H9 (cell line): ENCODE data around the gene S100A6. TPM values are rescaled to one million over a fixed set of nuclear protein-coding genes. Genes with fewer than 3 reads are reported as not detected.

Experiments used
- DNase-seq: peaks from one replicate; pipeline ENCODE4 v3.0.0-alpha.2; 2017
- H2AFZ ChIP-seq: one replicate; pipeline ENCODE4 v1.6.1; 2013; ENCODE audit warnings: mild to moderate bottlenecking, low read length, control low read depth, moderate library complexity
- H2AK5ac ChIP-seq: 2 replicates; pipeline ENCODE4 v1.6.1; 2013; ENCODE audit warnings: low read length, control low read depth, mixed read lengths; ENCODE audit not compliant: insufficient read length
- H2BK120ac ChIP-seq: one replicate; pipeline ENCODE4 v1.6.1; 2013; ENCODE audit warnings: low read depth, mild to moderate bottlenecking, low read length, control low read depth, inconsistent platforms; ENCODE audit not compliant: poor library complexity, severe bottlenecking
- H2BK12ac ChIP-seq: 2 replicates; pipeline ENCODE4 v1.6.1; 2013; ENCODE audit warnings: low read length, control low read depth, mixed read lengths, low read depth; ENCODE audit not compliant: insufficient read length
- H2BK15ac ChIP-seq: 2 replicates; pipeline ENCODE4 v1.6.1; 2013; ENCODE audit warnings: low read depth, low read length, control low read depth
- H2BK20ac ChIP-seq: one replicate; pipeline ENCODE4 v1.6.1; 2013; ENCODE audit warnings: low read depth, mild to moderate bottlenecking, low read length, control low read depth, inconsistent platforms; ENCODE audit not compliant: poor library complexity, severe bottlenecking
- H2BK5ac ChIP-seq: 2 replicates; pipeline ENCODE4 v1.6.1; 2013; ENCODE audit warnings: low read length, control low read depth, mixed read lengths; ENCODE audit not compliant: insufficient read length
- H3K14ac ChIP-seq: 2 replicates; pipeline ENCODE4 v1.6.1; 2013; ENCODE audit warnings: low read length, control low read depth; ENCODE audit not compliant: insufficient read depth
- H3K18ac ChIP-seq: 2 replicates; pipeline ENCODE4 v1.6.1; 2013; ENCODE audit warnings: low read depth, mild to moderate bottlenecking, mixed read lengths, low read length, control low read depth; ENCODE audit not compliant: insufficient read length
- H3K23ac ChIP-seq: 2 replicates; pipeline ENCODE4 v1.6.1; 2013; ENCODE audit warnings: low read length, control low read depth, mixed read lengths, low read depth; ENCODE audit not compliant: insufficient read length
- H3K23me2 ChIP-seq: 2 replicates; pipeline ENCODE4 v1.6.1; 2013; ENCODE audit warnings: low read depth, mild to moderate bottlenecking, mixed read lengths, low read length, control low read depth; ENCODE audit not compliant: insufficient read length, poor library complexity, severe bottlenecking
- H3K27ac ChIP-seq: 2 replicates; pipeline ENCODE4 v1.5.1; 2013; ENCODE audit warnings: low read length, control low read depth, mixed read lengths, low read depth; ENCODE audit not compliant: insufficient read length
- H3K27me3 ChIP-seq: 2 replicates; pipeline ENCODE4 v1.6.1; 2013; ENCODE audit warnings: low read length, control low read depth, inconsistent platforms; ENCODE audit not compliant: insufficient read depth
- H3K4ac ChIP-seq: 2 replicates; pipeline ENCODE4 v1.6.1; 2013; ENCODE audit warnings: low read depth, mild to moderate bottlenecking, control low read depth, inconsistent platforms, low read length, moderate library complexity
- H3K4me1 ChIP-seq: 2 replicates; pipeline ENCODE4 v1.6.1; 2013; ENCODE audit warnings: low read length, control low read depth, inconsistent platforms; ENCODE audit not compliant: insufficient read depth
- H3K4me2 ChIP-seq: 2 replicates; pipeline ENCODE4 v1.6.1; 2013; ENCODE audit warnings: low read length, control low read depth, mixed read lengths; ENCODE audit not compliant: insufficient read length, insufficient read depth
- H3K56ac ChIP-seq: 2 replicates; pipeline ENCODE4 v1.6.1; 2013; ENCODE audit warnings: low read depth, mild to moderate bottlenecking, mixed read lengths, low read length, control low read depth; ENCODE audit not compliant: insufficient read length
- H3K79me1 ChIP-seq: 2 replicates; pipeline ENCODE4 v1.6.1; 2013; ENCODE audit warnings: low read depth, mild to moderate bottlenecking, moderate library complexity, low read length, control low read depth, inconsistent platforms; ENCODE audit not compliant: insufficient read depth, poor library complexity, severe bottlenecking
- H3K79me2 ChIP-seq: 2 replicates; pipeline ENCODE4 v1.6.1; 2013; ENCODE audit warnings: low read length, control low read depth, inconsistent platforms; ENCODE audit not compliant: insufficient read depth
- H3K9ac ChIP-seq: 2 replicates; pipeline ENCODE4 v1.6.1; 2013; ENCODE audit warnings: low read length, control low read depth, mixed read lengths; ENCODE audit not compliant: insufficient read length; ENCODE audit errors: extremely low read depth
- H3K9me3 ChIP-seq: one replicate; pipeline ENCODE4 v1.6.1; 2013; ENCODE audit warnings: low read depth, low read length, inconsistent platforms; ENCODE audit not compliant: control insufficient read depth
- H3T11ph ChIP-seq: one replicate; pipeline ENCODE4 v1.6.1; 2013; ENCODE audit warnings: mild to moderate bottlenecking, low read length, control low read depth, inconsistent platforms
- H4K20me1 ChIP-seq: one replicate; pipeline ENCODE4 v1.6.1; 2013; ENCODE audit not compliant: control insufficient read depth, insufficient read length, insufficient read depth
- H4K5ac ChIP-seq: 2 replicates; pipeline ENCODE4 v1.6.1; 2013; ENCODE audit warnings: low read depth, mild to moderate bottlenecking, mixed read lengths, low read length, control low read depth; ENCODE audit not compliant: insufficient read length
- H4K8ac ChIP-seq: replicated peaks from 2 replicates; pipeline ENCODE4 v1.6.1; 2013; ENCODE audit warnings: low read length, control low read depth, mixed read lengths, low read depth; ENCODE audit not compliant: insufficient read length
- H4K91ac ChIP-seq: 2 replicates; pipeline ENCODE4 v1.6.1; 2013; ENCODE audit warnings: low read depth, mild to moderate bottlenecking, moderate library complexity, mixed read lengths, low read length, control low read depth; ENCODE audit not compliant: insufficient read length
- H3K27ac Mint-ChIP-seq, 3 experiments: 2 replicates in 2 of 3; 3 replicates in 1 of 3; pipeline ENCODE4 v1.8.0; 2020 to 2021; ENCODE audit warnings: mixed read lengths in 3 of 3, mild to moderate bottlenecking in 1 of 3, moderate library complexity in 1 of 3
- H3K27me3 Mint-ChIP-seq: 2 replicates; pipeline ENCODE4 v1.8.0; 2021; ENCODE audit warnings: low read depth, mild to moderate bottlenecking, moderate library complexity, mixed read lengths
- H3K36me3 Mint-ChIP-seq, 3 experiments: 2 replicates in 2 of 3; 3 replicates in 1 of 3; pipeline ENCODE4 v1.8.0; 2020 to 2021; ENCODE audit warnings: low read depth in 3 of 3, mixed read lengths in 3 of 3; ENCODE audit not compliant: insufficient read depth in 1 of 3
- H3K4me1 Mint-ChIP-seq, 2 experiments: 2 replicates each; pipeline ENCODE4 v1.8.0; 2020; ENCODE audit warnings: mixed read lengths in 2 of 2
- H3K4me3 Mint-ChIP-seq, 2 experiments: 2 replicates in 1 of 2; 3 replicates in 1 of 2; pipeline ENCODE4 v1.8.0; 2020 to 2021; ENCODE audit warnings: mild to moderate bottlenecking in 2 of 2, mixed read lengths in 2 of 2, moderate library complexity in 1 of 2
- H3K9me3 Mint-ChIP-seq, 2 experiments: 2 replicates in 1 of 2; 3 replicates in 1 of 2; pipeline ENCODE4 v1.8.0; 2020; ENCODE audit warnings: mild to moderate bottlenecking in 2 of 2, mixed read lengths in 2 of 2, moderate library complexity in 1 of 2
- WGBS: extraction: QIAGEN DNeasy Blood & Tissue Kit; methylation state at CpG from one replicate; pipeline ENCODE4 v1.1.7; 2013; ENCODE audit warnings: missing lambda C conversion rate, low lambda C conversion rate, mixed read lengths; ENCODE audit not compliant: insufficient read length; ENCODE audit errors: extremely low coverage; 5-methylcytosine and 5-hydroxymethylcytosine counted together
- total RNA-seq: library from RNA; stranded (reverse); gene quantifications from 2 replicates; pipeline ENCODE4 v1.2.1, GENCODE V29; 2021
- TF ChIP-seq, protein P1 (sequence below): fragments of 200-600 bp; sonication (generic); conservative IDR thresholded peaks from 3 replicates; pipeline ENCODE4 v1.8.0; 2021; ENCODE audit warnings: antibody characterized with exemption, mild to moderate bottlenecking

The S100A6 gene
- total RNA-seq, 1 experiment from 2014 or later, result not detected

DNA sequence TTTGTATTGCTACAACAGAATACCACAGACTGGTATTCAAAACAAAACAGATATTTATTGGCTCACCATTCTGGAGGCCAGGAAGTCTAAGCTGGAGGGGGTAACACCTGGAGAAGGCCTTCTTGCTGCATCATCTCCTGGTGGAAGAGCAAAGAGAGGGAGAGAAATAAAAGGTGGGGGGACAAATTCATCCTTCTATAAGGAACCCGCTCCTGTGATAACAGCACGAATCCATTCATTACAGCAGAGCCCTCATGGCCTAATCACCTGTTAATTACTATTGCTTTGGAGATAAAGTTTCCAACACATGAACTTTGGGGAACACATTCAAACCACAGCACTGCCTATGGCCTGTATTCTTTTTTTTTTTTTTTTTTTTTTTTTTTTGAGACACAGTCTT, 24.4 kb upstream of the S100A6 start:
- Histone ChIP-seq H3K4me2 (no peak overlapping the region), H3K4ac (no peak overlapping the region), H3K56ac (no peak overlapping the region), H2BK5ac (no peak overlapping the region), H2AFZ (no peak overlapping the region), H4K91ac (no peak overlapping the region), H2BK15ac (no peak overlapping the region), H3K9me3 (no peaks in the 10 kb centered on the region), H3K14ac (no peak overlapping the region), H4K20me1 (no peaks in the 10 kb centered on the region), H3K79me1 (no peaks in the 10 kb centered on the region), H3K23ac (no peak overlapping the region), H3K9ac (no peak overlapping the region), H3T11ph (no peak overlapping the region), H2BK12ac (no peak overlapping the region), H2AK5ac (no peak overlapping the region), H4K5ac (no peak overlapping the region), H3K18ac (no peak overlapping the region), H3K27ac (no peak overlapping the region), H4K8ac (no peak overlapping the region), H2BK20ac (no peak overlapping the region), H3K79me2 (no peaks in the 10 kb centered on the region), H2BK120ac (no peak overlapping the region), H3K23me2 (no peaks in the 10 kb centered on the region), H3K4me1 (no peaks in the 10 kb centered on the region), H3K27me3 (no peaks in the 10 kb centered on the region)
- Mint-ChIP-seq H3K27ac (no peak overlapping the region), H3K4me3 (no peak overlapping the region), H3K9me3 (no peaks in the 10 kb centered on the region), H3K27me3 (no peaks in the 10 kb centered on the region), H3K36me3 (no peaks in the 10 kb centered on the region), H3K4me1 (peaks cover under 1% of the 10 kb centered on the region in 2 experiments; a peak in 2 of 4 replicates)
- DNase-seq, result no peak
- TF ChIP-seq, protein P1, sequence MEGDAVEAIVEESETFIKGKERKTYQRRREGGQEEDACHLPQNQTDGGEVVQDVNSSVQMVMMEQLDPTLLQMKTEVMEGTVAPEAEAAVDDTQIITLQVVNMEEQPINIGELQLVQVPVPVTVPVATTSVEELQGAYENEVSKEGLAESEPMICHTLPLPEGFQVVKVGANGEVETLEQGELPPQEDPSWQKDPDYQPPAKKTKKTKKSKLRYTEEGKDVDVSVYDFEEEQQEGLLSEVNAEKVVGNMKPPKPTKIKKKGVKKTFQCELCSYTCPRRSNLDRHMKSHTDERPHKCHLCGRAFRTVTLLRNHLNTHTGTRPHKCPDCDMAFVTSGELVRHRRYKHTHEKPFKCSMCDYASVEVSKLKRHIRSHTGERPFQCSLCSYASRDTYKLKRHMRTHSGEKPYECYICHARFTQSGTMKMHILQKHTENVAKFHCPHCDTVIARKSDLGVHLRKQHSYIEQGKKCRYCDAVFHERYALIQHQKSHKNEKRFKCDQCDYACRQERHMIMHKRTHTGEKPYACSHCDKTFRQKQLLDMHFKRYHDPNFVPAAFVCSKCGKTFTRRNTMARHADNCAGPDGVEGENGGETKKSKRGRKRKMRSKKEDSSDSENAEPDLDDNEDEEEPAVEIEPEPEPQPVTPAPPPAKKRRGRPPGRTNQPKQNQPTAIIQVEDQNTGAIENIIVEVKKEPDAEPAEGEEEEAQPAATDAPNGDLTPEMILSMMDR, result no peak
- no CpG with 5 or more reads among the region's 2 CpGs for WGBS
